MCF 10A (cell line): ENCODE results near the gene ZBP1. TPM values are rescaled to one million over a fixed set of nuclear protein-coding genes. Genes with fewer than 3 reads are reported as not detected.
A peak's percentile ranks its signal among the peaks of the same experiment; 100 is the strongest.

Experiments used
- BruUV-seq: library from RNA; stranded (reverse); fragments of 400-500 nt; replicated peaks from 2 replicates; lab custom pipeline; 2021; lab: Mats Ljungman, UMichigan
- CTCF ChIA-PET: fragments of 300-600 bp; sonication (Branson Sonifier 250); formaldehyde crosslinking; extraction: SDS; loops from one replicate; lab custom pipeline; 2021; ENCODE audit warnings: antibody characterized with exemption, inconsistent platforms; lab: Yijun Ruan, JAX
- POLR2A ChIA-PET: fragments of 300-600, 350-650 bp; sonication (Branson Sonifier 250); formaldehyde crosslinking; extraction: SDS; loops from one replicate; lab custom pipeline; 2020; ENCODE audit warnings: antibody characterized with exemption, inconsistent platforms; lab: Yijun Ruan, JAX
- DNase-seq: peaks from one replicate; pipeline ENCODE4 v3.0.0-alpha.2; 2018; ENCODE audit not compliant: unreplicated experiment
- H3K27ac Mint-ChIP-seq: one replicate; pipeline ENCODE4 v1.8.0; 2022; ENCODE audit warnings: mild to moderate bottlenecking, low read depth, mixed read lengths; ENCODE audit not compliant: unreplicated experiment
- H3K27me3 Mint-ChIP-seq: one replicate; pipeline ENCODE4 v1.8.0; 2022; ENCODE audit warnings: mixed read lengths; ENCODE audit not compliant: insufficient read depth, unreplicated experiment
- H3K36me3 Mint-ChIP-seq: one replicate; pipeline ENCODE4 v1.8.0; 2022; ENCODE audit warnings: mild to moderate bottlenecking, moderate library complexity, mixed read lengths; ENCODE audit not compliant: insufficient read depth, unreplicated experiment
- H3K4me1 Mint-ChIP-seq: one replicate; pipeline ENCODE4 v1.8.0; 2022; ENCODE audit warnings: mixed read lengths; ENCODE audit not compliant: insufficient read depth, unreplicated experiment
- H3K4me3 Mint-ChIP-seq: one replicate; pipeline ENCODE4 v1.8.0; 2022; ENCODE audit warnings: mild to moderate bottlenecking, moderate library complexity, mixed read lengths; ENCODE audit not compliant: unreplicated experiment
- H3K9me3 Mint-ChIP-seq: one replicate; pipeline ENCODE4 v1.8.0; 2022; ENCODE audit warnings: mixed read lengths; ENCODE audit not compliant: unreplicated experiment
- intact Hi-C: fragments of 100-400 bp; cut with micrococcal nuclease; formaldehyde crosslinking; loops from 2 replicates; pipeline ENCODE4 v1.14.1; 2022
- total RNA-seq: library from RNA; stranded (reverse); gene quantifications from 2 replicates; pipeline ENCODE4 v1.2.3, GENCODE V29; 2022
- TF ChIP-seq, protein P1 (sequence below): fragments of 200-600 bp; IDR thresholded peaks from one replicate; pipeline ENCODE4 v1.8.0; 2022; ENCODE audit warnings: antibody characterized with exemption, mild to moderate bottlenecking; ENCODE audit not compliant: unreplicated experiment

ZBP1 gene
- total RNA-seq, 1 experiment from 2014 or later: not detected

DNA sequence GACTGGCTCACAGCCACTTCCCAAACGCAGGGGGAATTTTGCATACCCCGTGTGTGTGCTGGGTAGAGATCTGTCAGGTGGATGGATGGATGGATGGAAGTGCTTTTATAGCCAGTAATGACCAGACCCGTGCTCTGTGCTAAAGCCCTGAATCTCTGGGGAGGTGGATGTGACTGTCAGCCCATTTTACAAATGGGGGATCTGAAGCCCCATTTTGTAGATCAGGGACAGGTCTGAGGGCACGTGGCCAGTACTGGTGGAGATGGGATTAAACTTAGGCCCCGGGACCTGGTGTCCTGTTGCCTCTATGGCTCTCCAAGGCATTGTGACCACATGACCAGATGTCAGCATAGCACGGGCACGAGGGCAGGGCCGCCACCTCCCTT, 38.2 kb upstream of the ZBP1 start:
- no peaks in the 10 kb centered on the region for H3K9me3 Mint-ChIP-seq
- no peak overlapping the region for H3K4me3 Mint-ChIP-seq
- peak overlapping the region; percentile 39 for H3K27ac Mint-ChIP-seq
- ChIA-PET POLR2A (no interaction called here), CTCF (interaction anchor here (1.5 kb wide), 1 partner anchor 35 kb away, joined by 6 read pairs; no protein-coding TSS in a partner anchor)
- no peak for DNase-seq
- peaks cover 24% of the 10 kb centered on the region for H3K4me1 Mint-ChIP-seq
- no peaks in the 10 kb centered on the region for H3K27me3 Mint-ChIP-seq
- no TSS peak for BruUV-seq
- TF ChIP-seq, protein P1, sequence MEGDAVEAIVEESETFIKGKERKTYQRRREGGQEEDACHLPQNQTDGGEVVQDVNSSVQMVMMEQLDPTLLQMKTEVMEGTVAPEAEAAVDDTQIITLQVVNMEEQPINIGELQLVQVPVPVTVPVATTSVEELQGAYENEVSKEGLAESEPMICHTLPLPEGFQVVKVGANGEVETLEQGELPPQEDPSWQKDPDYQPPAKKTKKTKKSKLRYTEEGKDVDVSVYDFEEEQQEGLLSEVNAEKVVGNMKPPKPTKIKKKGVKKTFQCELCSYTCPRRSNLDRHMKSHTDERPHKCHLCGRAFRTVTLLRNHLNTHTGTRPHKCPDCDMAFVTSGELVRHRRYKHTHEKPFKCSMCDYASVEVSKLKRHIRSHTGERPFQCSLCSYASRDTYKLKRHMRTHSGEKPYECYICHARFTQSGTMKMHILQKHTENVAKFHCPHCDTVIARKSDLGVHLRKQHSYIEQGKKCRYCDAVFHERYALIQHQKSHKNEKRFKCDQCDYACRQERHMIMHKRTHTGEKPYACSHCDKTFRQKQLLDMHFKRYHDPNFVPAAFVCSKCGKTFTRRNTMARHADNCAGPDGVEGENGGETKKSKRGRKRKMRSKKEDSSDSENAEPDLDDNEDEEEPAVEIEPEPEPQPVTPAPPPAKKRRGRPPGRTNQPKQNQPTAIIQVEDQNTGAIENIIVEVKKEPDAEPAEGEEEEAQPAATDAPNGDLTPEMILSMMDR: no peak
- peaks cover 21% of the 10 kb centered on the region for H3K36me3 Mint-ChIP-seq
- intact Hi-C loops: loop anchor here (5.0 kb wide), 1 partner anchor 39 kb away; no protein-coding TSS in a partner anchor

DNA sequence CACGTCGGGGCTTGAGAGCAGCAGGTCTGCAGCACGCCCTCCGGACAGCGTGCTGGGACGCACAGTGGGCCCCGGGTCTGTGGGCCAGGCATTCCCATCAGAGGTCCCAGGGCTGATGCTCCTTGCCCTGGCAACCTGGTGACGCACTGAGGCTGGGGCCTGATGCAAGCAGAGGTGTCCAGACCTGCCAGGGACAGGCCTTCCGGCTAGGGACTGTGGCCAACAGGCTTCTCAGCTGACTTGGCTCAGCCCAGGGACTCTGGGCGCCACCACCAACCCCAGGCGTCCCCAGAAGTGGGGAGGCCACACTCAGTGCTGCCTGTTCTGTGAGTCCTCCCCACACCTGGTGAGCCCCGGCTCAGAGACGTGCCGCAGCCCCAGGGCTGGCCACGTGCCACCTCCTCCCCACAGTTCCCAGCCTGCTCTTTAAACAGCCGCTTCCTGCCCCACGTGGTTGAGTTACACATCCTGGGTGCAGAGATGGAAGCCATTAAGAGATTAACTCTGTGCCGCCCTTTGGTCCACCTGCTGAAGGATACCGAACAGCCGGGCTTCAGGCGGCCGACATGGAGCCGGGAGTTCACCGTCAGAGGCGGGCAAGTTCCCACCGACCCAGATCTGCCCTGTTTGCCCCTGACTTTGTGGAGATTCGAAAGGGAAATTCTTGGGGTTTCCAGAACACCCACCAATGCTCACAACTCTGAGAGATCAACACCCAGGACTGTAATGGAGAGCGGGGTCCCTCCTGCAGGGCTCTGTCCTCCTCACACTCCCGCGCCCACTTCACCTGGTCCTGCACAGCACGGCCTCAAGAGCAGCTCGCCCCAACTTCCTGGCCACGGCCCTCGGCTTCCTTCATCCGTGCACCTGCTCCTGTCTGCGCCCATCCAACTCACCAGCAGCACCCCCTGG, 37.6 kb upstream of the ZBP1 start:
- no peaks in the 10 kb centered on the region for H3K27me3 Mint-ChIP-seq
- no peak overlapping the region for H3K4me3 Mint-ChIP-seq
- peak overlapping the region; percentile 71 for H3K27ac Mint-ChIP-seq
- peaks cover 25% of the 10 kb centered on the region for H3K36me3 Mint-ChIP-seq
- H3K9me3 Mint-ChIP-seq: no peaks in the 10 kb centered on the region
- TF ChIP-seq, protein P1: no peak
- H3K4me1 Mint-ChIP-seq: peaks cover 24% of the 10 kb centered on the region
- DNase-seq: peak; percentile 87
- intact Hi-C loops: loop anchor here (5.0 kb wide), 1 partner anchor 40 kb away; no protein-coding TSS in a partner anchor
- no TSS peak for BruUV-seq
- POLR2A ChIA-PET: interaction anchor here (1.0 kb wide), 1 partner anchor 58 kb away, joined by 3 read pairs; no protein-coding TSS in a partner anchor
- CTCF ChIA-PET: interaction anchor here (1.0 to 6.4 kb wide), 5 partner anchors 36 to 524 kb away, joined by 3 to 85 read pairs (median 3); no protein-coding TSS in a partner anchor

DNA sequence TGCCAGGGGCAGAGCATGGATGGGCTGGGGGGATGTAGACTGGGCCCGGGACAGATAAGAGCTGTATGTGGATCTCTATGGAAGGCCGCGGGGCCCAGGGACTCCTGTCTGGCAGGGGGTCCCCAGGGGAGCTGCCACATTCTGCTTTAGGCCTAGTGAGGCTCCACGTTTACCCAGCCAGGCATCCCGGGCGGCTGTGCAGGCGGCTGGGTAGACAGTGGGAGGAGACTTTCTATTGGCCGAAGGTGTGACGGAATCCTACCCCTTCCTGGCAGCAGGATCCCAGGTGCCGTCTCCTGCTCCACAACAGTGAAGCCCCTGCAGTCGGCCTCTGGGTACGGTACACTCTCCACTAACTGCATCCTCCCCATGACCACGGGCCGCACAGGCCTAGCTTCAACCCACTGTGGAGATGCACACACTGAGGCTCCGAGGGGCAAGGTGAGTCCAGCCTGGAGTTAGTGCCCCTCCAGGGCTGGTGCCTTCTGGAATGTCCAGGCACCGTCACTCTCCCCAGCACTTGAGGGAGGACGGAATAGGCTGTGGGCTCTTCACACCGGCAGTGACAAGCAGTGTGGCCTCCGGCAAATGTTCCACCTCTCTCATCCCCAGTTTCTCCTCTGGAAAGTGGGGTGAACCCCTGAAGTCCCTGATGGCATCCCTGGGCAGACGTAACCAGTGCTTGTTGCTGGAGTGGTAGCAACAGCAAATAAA, 36.8 kb upstream of the ZBP1 start:
- H3K4me1 Mint-ChIP-seq: peaks cover 24% of the 10 kb centered on the region
- intact Hi-C loops: loop anchor here (5.0 kb wide), 1 partner anchor 40 kb away; no protein-coding TSS in a partner anchor
- H3K27ac Mint-ChIP-seq: no peak overlapping the region
- no peaks in the 10 kb centered on the region for H3K9me3 Mint-ChIP-seq
- BruUV-seq: no TSS peak
- H3K4me3 Mint-ChIP-seq: no peak overlapping the region
- ChIA-PET CTCF (interaction anchor here (0.5 to 6.4 kb wide), 13 partner anchors 13 to 524 kb away, joined by 3 to 85 read pairs (median 3); no protein-coding TSS in a partner anchor), POLR2A (interaction anchor here (1.0 kb wide), 1 partner anchor 59 kb away, joined by 3 read pairs; no protein-coding TSS in a partner anchor)
- DNase-seq: no peak
- TF ChIP-seq, protein P1: no peak
- peaks cover 25% of the 10 kb centered on the region for H3K36me3 Mint-ChIP-seq
- H3K27me3 Mint-ChIP-seq: no peaks in the 10 kb centered on the region
